GM18526 (cell line): Measurements from ENCODE around the gene ESYT2.

Experiments used
- POLR2A ChIP-seq: IDR thresholded peaks from 3 replicates; pipeline ENCODE4 v1.6.1; 2011; ENCODE audit not compliant: insufficient read length; ENCODE audit errors: extremely low read depth

Gene ESYT2

DNA sequence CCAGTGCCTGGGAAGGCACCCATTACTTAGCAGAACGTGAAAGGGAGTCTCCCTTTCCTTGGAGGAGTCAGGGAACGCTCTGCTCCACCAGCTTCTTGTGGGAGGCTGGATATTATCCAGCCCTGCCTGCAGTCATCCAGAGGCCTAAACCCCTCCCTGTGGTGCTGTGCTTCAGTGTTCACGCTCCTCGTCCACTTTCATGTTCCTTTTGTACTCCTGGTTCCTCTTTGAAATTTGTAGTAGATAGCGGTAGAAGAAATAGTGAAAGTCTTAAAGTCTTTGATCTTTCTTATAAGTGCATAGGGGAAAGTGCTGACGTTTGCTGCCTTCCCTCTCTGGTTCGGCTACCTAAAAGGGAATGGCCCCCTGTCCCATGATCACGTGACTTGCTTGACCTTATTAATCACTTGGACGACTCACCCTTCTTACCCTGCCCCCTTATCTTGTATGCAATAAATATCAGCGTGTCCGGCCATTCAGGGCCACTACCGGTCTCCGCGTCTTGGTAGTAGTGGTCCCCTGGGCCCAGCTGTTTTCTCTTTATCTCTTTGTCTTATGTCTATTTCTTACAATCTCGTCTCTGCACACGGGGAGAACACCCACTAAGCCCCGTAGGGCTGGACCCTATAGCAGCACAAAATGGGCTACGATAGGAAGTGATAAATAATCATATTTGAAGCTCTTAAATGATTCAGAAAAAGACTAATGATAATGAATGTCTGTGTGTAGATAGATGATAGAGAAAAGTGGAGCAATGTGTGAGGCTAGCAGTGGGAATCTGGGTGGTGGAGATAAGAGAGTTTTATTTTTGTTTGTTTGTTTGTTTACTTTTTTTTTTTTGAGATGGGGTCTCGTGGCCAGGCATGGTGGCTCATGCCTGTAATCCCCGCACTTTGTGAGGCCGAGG lies 5.8 kb upstream of the ESYT2 start:
- no peak for TF ChIP-seq POLR2A

GRCh38 chr7:158832994-158833393 lies 3.7 kb upstream of the ESYT2 start:
- no peak for TF ChIP-seq POLR2A

GRCh38 chr7:158831738-158832091 lies 2.4 kb upstream of the ESYT2 start:
- no peak for TF ChIP-seq POLR2A

DNA sequence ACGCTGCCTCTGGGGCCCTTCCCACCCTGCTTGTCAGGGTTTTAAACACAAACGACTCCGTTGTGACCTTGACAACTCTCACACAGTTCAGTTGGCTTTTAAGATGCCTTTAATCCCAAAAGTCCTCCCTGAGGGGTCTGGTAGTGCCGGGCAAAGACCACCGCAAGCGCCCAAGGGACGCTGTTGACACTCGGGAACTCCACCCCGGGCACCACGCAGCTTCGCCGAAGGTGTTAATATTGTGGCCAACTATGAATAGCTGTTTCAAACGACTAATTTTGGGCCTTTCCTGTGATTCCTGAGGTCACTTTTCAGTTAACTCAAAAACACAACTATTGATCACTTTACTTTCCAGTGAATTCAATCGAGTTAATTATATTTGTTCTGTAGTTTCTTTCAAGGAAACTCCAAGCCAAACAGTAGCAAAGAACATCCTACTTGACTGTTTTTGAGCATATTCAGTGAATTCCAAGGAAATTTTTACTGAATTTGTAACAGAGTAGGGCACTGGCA lies 958 bp upstream of the ESYT2 start:
- TF ChIP-seq POLR2A: no peak

DNA sequence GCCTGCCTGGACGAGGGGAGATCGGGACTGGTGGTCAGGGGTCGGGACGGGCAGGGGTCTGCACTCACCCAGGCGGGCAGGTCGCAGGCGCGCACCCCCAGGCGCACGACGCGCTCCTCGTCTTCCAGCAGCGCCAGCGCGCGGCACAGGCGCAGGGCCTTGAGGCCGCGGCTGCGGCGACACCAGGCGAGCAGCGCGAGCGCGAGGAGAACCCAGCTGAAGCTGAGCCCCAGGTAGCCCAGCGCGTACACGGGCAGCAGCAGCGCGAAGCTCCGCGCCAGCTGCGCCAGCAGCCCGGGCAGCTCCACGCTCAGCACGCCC lies 328 bp downstream of the ESYT2 start:
- TF ChIP-seq POLR2A: no peak

DNA sequence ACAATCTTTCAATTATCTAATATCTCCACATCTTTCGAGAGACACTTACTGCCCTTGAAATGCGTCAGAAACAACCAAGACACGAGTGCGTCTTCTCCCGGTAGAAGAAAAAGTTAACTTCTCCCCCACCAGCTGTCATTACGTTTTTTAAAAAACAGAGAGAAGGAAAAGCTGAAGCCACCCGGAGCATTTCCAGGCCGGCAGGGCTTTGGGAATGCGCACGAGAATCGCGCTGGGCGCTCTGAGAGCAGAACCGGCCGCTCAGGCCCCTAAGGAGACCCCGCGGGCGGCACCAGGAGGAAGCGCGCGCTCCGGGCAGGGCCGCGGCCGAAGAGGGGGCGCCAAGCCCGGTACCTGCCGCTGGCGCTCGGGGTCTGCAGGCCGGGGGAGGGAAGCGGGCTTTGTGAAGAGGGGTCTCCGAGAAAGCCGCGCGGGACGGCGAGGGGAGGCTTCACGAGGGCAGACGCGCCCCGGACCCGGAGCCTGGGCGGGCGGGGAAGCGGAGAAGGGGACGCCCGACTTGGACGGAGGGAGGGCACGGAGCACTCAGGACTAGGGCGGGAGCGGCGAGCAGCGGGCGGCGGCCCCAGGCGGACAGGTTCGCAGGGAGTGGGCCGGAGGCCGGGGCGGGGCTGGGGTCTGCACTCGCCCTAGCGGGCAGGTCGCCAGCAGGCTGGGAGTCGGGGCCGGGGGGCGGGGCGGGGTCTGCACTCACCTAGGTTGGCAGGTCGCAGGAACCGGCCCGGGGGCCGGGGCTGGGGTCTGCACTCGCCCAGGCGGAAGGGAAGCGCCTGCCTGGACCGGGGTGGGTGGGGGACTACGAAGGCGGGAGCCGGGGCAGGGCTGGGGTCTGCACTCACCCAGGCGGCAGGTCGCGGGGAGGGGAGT lies 932 bp downstream of the ESYT2 start:
- TF ChIP-seq POLR2A: no peak

- TF ChIP-seq POLR2A: no peak
Measured at GRCh38 chr7:158827411-158828132, 1.7 kb downstream of the ESYT2 start.

- no peak for TF ChIP-seq POLR2A
Measured at GRCh38 chr7:158825628-158826289, 3.5 kb downstream of the ESYT2 start.

DNA sequence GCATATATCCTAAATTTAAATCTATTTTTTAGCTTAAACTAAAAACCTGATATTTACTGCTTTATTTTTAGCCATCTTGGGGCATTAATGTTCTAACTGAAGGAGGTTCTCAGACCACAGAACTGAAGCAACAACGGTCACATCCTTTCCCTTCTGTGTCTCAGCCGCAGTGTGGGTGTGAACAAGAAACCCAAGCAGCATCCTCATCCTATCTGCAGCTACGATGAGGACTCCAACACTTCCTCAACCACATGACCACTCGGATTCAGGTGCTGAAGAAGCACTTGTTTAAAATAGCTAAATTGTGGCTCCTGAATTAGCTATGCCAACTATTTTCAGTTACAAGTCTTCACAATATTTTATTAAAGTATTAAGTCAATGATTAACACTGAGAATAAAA lies 5.3 kb downstream of the ESYT2 start:
- no peak for TF ChIP-seq POLR2A

DNA sequence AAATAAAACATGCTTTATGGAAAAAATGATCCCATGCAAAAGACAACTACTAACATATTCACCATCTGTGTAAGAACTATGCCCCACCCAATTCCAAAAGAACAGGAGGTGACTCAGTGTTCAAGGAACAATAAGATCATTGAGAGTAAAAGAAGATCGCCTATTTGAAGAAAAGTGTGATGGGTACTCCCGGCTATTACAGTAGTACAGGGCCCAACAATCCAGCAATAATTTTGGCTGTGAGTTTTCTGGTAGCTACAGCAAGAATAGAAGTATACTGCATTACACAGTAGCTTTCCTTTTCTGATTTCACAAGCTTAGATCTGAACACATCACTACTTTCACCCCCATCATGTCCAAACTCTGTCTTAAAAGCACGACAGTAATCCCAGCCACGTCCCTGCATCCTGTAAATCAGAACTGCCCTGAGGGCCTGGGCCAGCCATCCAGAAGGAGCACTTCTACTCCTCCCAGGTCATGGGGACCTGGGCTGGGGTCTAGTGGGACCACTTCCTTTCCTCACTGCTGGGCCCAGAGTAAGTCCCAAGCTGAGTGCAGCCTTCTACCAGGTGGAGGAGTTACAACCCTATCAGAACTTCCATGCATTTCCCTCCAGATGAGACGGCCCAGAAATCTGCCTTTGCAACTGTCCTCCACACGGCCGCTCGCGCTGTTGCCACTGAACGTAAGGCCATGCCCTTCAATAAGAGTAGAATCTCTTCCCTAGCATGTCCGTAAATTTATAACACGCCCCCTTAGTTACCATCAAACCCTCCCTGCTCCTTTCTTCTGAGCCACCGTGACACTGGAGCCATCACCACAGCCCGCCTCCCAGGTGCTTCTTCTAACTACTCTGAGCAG lies 7.9 kb downstream of the ESYT2 start:
- TF ChIP-seq POLR2A: no peak

- TF ChIP-seq POLR2A: no peak
Measured at GRCh38 chr7:158820656-158821055, 8.7 kb downstream of the ESYT2 start.

- TF ChIP-seq POLR2A: no peak
Measured at GRCh38 chr7:158819571-158820203, 9.6 kb downstream of the ESYT2 start.
